ENCODE data around the gene CWH43. TPM values are rescaled to one million over a fixed set of nuclear protein-coding genes. Genes with fewer than 3 reads are reported as not detected.
"Not testable (repeated sequence)": the region's sequence is repeated elsewhere in the genome, so short reads cannot be mapped to it uniquely, and the experiment has no call there.

CWH43 gene
- total RNA-seq = not detected

DNA sequence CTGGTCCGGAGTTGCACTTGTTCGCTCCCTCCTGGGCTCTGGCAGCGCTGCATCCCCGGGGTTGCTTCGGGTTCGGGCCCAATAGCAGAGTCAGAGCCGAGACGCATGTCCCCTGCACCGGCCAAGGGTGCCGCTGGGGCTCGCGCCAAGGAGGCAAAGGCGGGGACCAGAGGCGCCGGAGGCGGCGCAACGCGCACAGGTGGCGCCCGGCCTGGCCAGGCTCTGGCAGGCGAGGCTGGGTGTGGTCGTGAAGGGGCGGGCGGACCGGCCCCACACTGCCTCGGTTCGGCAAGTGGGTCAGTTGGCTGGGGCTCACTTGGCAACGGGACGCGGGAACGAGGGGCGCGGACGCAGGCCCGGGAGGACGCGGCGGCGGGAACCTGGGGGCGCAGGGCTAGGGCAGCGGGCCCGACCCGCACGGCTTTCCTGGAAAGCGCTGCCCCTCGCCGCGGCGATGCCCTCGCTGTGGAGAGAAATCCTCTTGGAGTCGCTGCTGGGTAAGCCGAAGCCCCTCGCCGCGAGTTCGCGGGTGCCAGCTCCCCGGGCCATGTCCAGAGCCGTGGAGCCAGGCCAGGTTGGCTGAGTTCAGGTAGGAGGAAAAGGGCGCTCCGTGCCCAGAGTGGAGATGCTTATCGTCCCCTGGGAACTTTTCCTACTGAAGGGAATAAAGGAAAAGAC, at the start of gene CWH43:
Gene CWH43, plus strand, starts transcription at position 300 of the 678 bp plus-strand sequence. Its CDS starts 155 bp downstream, at position 455.
- no peak for DNase-seq (ENCODE audit: low spot score)
- intact Hi-C loops (cut with DNase I) = no loop called here
- ATAC-seq = no peak

DNA sequence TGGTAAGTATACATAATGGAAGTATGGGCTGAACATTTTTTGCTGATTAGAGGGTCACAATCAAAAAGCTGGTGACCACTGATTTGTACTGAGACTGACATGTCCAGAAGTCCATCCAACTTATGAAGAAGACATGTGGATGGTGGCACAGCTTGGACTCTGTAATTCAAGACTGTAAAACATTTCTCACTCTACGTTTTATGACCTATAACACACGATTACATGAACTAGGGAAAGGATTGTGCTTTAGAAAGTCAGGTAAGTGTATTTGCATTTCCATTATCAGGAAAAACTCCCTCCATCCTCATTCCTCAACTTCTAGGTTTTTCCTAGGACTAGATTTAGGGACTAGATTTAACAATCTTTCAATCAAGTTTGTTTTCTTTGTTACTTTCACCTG, 49.0 kb upstream of the CWH43 start:
- intact Hi-C loops (cut with DNase I) = no loop called here
- ATAC-seq (no peak), DNase-seq (ENCODE audit: low spot score) (no peak)

DNA sequence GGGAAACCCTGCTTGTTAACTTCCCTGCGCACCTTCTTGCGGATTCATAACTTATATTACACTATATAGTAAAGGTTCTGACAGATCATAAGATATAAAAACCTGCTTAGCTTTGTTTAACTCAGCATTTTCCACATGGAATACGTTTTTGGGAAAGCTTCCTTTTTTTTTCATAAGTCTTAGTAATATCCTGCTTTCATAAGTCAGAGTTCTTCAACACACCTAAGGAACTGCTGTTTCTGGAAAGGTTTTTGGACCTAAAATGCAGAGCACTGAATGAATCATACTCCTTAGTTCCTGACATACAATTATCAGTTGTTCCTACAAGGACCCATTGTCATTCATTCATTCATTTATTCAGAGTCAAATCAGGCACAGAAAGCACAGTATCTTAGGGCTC, 47.2 kb upstream of the CWH43 start:
- DNase-seq (ENCODE audit: low spot score) (no peak), ATAC-seq (no peak)
- intact Hi-C loops (cut with DNase I) = no loop called here

DNA sequence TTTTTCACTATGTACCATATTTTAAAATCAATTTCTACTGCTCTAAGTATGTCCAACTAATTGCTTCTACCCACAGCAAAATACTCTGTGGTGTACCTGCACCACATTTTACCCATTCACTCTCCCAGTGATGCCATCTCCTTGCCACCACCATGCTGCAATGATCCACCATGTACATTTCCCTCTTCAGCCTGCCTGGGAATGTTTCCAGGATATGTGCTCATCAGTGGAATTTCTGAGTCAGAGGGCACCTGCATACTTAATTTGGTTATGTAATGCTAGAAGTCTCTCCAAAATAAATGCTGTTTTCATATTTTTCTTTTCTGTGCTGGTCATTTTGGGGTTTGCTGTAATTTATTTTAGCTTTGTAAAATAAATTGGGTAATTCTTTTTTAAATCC, 46.3 kb upstream of the CWH43 start:
- intact Hi-C loops (cut with DNase I) = no loop called here
- no peak for ATAC-seq
- no peak for DNase-seq (ENCODE audit: low spot score)

DNA sequence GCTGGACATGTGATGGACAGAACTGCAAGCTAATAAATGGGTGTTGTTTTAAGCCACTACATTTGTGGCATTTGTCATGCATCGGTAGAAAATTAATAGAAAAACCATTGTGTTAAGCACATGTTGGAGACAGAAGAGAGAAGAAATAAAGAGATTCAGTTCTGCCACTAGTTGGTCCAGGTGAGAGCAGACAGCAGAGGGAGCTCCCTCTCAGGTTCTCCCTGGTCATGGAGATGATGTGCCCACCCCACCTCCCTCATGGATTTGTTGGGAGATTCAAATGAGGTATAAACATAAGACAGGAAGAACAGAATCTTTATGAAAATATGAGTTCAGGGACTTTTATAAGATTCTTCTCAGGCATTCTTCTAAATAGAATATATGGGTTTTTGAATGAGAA, 42.7 kb upstream of the CWH43 start:
- DNase-seq (ENCODE audit: low spot score) (no peak), ATAC-seq (no peak)
- intact Hi-C loops (cut with DNase I) = no loop called here

DNA sequence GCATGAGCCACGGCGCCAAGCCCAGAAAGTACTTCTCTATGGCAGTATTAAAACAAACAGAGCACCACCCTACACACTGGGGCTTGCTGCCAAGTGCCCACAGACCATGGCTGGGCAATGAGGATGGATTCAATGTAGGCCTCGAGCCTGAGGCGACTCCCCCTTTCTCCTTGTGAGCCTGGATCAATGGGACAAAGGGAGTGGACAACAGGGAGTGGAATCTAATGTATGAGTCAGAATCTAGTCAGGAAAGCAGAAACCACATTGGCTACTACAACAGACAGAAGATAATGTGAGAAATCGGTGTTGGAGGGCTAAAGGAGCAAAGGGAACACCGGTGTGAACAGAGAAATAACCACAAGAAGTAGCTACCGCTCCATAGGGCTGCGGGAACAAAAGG, 41.8 kb upstream of the CWH43 start:
- ATAC-seq = no peak
- DNase-seq (ENCODE audit: low spot score) = no peak
- intact Hi-C loops (cut with DNase I) = no loop called here

DNA sequence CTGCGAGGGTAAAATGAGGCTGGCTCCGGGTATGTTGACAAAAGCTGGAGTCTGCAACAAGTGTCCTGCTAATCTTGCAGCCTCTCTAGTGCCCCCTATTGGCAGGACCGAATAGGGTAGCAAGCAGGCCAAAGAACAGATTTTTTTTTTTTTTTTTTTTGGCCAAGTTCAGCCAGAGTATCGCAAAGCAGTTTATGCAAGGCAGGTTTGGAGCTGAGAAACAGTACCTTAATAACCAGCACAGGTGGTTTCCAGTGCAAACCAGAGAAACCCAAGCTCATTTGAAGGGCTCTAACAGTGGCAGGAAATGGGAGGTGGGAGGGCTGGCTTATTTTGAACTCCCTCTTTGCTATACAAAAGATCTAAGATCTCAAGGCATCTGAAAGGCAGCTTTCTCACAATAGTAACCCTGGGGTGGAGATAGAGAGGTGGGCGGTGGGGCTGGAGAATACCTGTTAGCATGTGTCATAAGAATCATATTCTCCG, 41.3 kb upstream of the CWH43 start:
- intact Hi-C loops (cut with DNase I) = no loop called here
- ATAC-seq = no peak
- DNase-seq (ENCODE audit: low spot score) = no peak

DNA sequence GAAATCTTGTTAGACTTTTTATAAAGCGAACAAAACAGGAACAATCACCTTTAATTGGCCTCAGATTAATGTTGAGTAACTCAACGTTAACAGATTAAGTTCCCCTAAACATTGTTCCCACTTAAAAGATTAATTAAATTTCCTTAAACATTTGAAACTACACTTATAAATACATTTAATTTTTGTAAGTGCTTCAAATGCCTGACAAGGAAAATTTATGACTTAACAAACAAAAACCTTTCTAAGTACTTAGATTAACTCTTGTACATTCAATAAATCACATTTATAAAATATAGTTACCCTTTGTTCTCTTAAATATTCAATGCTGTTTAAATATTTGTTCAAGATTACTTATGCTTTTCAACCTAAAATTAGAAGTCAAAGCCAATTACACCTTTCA, 40.1 kb upstream of the CWH43 start:
- intact Hi-C loops (cut with DNase I) = no loop called here
- no peak for DNase-seq (ENCODE audit: low spot score)
- ATAC-seq = no peak

DNA sequence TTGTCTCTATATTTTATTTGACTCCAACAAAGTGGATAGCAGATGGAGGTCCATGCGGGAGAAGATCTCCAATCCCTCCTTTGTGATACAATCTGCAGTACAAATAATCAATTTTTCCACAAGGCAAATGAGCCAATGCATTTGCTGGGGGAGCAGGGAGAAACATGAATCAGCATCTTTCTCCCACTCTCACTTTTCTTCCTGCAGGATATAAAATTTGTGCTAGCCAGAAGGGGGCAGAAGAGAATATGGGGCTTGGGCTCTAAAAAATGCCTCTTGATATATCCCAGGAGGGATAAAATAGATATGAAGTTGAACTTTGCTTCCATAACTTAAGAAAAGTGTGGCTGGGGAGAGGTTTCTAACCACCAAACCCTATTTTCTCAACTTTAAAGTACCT, 38.3 kb upstream of the CWH43 start:
- intact Hi-C loops (cut with DNase I) = no loop called here
- DNase-seq (ENCODE audit: low spot score) (no peak), ATAC-seq (no peak)

DNA sequence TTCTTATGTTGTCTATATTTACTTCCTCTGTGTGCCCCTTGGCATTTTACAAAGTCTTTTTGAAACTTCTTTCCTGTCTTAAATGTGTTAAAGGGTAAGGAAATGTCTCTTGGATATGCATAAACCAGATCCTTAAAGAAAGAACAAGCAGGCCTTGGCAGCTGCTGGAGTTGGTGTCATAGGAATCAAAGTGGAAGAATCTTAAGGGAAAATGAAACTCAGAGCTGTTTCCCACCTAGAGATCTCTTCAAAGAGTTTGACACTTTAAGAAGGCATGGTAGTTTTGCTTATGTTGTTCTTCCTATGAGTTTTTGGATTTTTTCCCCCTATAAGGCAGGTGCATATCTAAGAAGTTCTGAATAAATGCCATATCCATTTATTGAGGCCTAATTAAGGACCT, 37.0 kb upstream of the CWH43 start:
- intact Hi-C loops (cut with DNase I) = no loop called here

DNA sequence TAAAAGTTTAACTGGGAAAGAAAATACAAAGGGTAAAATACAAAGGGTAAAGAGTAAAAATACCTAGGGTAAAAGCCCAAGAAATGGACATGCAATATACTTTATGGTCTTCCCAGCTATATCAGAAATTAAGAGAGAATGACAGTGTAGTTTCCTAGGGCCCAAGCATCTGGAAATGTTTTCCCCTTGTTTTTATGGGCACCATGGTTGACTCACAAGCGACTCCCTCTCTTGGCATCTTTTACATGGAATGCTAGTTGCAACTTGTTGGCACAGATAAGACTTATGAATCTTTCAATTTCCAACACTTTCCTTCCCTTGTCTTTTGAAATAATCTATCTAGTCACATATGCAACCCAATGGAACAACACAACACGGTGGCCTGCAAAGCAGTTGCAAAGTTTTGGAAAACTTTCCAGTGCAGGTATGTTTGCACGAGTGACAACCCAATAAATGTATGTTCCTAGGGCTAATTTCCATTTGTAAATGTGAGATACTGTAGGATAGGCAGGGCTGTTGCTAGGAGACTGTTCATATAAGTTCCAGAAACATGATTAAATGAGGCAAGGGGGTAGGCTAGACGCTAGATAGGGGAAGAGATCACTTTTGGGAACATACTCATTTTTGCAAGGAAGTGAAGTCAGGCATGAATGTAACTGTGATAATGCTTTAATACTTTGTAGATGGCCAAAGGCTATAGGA, 36.4 kb upstream of the CWH43 start:
- ATAC-seq = no peak
- intact Hi-C loops (cut with DNase I) = no loop called here

More for the DNA sequence above, 37.0 kb upstream of the CWH43 start:
- no peak for ATAC-seq
- DNase-seq (ENCODE audit: low spot score) = no peak

DNA sequence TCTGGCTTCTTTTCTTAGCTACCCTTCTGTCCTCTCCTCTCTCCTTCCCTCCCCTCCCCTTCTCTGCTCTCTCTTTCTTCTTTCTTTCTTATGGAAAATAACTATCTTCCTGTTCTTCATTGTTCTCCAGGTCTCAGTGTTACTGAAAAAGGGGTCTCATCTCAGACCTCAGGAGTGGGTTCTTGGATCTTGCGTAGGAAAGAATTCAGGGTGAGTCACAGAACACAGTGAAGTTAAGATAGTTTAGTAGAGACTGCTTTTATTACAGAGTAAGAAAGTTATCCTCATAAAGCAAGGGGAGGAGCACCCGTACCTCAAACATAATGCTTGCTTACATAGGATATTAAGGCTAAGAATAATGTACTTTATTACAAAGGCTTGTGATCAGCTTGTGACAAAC, 31.8 kb upstream of the CWH43 start:
- ATAC-seq (no peak), DNase-seq (ENCODE audit: low spot score) (no peak)
- intact Hi-C loops (cut with DNase I) = no loop called here

More for the DNA sequence above, 36.4 kb upstream of the CWH43 start:
- DNase-seq (ENCODE audit: low spot score) = no peak

DNA sequence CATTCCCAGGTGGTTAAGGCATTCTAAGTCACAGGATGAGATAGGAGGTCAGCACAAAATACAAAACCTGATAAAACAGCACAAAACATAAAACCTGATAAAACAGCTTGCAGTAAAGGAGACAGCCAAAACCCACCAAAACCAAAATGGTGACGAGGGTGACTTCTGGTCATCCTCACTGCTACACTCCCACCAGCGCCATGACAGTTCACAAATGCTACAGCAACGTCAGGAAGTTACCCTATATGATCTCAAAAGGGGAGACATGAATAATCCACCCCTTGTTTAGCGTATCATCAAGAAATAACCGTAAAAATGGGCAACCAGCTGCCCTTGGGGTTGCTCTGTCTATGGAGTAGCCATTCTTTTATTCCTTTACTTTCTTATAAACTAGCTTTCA, 28.7 kb upstream of the CWH43 start:
- DNase-seq (ENCODE audit: low spot score); intact Hi-C loops (cut with DNase I); ATAC-seq: not testable (repeated sequence)

DNA sequence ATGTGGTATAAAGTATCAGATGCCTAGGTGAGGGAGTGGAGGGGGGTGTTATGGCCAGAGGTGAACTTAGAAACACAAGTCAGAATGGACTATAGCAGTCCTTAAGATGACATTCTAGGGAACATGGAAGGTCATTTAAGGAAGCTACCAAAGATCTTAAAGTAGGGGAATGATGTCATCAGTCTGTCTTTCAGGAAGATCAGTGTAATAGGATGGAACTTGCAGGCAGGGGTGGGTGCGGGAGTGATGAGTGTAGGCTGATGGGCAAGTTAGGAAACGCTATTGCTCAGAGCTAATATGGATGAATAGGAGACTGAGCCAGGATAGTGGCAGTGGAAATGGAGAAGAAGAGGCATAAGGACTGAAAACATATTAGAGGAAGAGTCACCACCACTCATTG, 27.5 kb upstream of the CWH43 start:
- ATAC-seq (no peak), DNase-seq (ENCODE audit: low spot score) (no peak)
- intact Hi-C loops (cut with DNase I) = no loop called here

DNA sequence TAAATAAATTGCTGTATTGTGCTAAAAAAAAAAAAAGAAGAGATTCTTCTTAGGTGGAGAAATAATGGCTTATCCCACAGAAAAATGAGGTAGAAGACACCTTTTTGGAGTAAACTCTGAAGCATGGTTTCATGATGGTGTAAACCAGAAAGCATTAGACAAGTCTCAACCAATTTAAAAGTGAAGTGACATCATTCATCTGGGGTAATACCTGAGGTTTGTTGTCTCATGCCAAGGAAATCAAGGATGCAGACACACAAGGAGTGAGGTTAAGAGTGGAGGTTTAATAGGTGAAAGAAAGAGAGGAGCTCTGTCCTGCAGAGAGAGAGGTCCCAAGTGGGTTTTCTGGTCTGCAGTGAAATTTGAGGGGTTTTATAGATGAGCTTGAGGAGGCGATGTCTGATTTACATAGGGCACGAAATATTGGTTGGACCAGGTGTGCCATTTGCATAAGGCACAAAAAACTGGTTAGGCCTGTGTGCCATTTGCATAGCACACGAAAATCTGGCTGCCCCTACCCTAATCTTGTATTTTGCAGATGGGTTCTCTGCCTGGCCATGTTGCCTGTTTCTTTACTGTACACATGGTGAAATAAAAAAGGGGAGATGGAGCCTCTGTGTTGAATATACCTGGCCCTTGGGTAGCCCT, 25.0 kb upstream of the CWH43 start:
- ATAC-seq (no peak), DNase-seq (ENCODE audit: low spot score) (no peak)
- intact Hi-C loops (cut with DNase I) = no loop called here

DNA sequence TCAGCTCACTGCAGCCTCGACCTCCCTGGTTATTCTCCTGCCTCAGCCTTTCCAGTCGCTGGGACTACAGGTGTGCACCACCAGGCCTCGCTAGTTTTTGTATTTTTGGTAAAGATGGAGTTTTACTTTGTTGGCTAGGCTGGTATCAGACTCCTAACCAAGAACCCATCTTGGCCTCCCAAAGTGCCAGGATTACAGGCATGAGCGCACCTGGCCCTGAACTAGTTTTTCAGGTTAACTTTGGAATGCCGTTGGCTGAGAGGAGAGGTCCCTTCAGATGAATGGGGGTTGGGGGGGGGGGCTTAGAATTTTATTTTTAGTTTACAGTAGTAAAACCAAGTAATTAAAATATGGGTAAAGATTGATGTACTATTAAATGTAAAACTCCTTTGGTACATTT, 23.4 kb upstream of the CWH43 start:
- DNase-seq (ENCODE audit: low spot score) (no peak), ATAC-seq (no peak)
- intact Hi-C loops (cut with DNase I) = no loop called here

DNA sequence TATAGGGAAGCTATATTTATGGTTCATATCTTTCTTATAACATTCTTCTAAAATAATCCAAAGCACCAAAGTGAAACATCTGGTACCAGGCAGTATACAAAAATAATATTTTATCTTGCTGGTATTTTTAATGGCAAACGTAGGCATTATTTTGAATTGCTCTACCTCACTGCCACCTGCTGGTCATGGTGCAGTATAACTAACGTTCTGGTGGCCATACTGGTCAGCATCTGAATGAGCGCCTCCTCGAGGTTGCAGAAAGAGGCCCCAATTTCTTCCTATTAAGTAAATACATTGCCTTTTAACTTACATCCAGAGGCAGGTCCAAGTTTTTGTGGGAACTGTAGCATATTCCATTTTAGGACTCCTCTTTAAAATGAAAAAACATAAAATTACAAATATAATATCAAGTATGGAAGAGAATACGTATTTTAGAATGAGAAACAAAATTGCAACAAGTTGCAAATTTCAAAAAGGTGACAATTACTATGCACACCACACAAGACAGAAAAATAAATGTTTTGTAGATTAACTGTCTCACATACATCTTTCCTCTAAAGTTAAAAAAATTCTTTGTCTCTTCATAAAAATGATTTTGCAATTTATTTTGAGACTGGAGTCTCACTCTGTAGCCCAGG, 22.9 kb upstream of the CWH43 start:
- intact Hi-C loops (cut with DNase I) = no loop called here
- ATAC-seq = peak; percentile 71
- DNase-seq (ENCODE audit: low spot score) = peak; percentile 73

DNA sequence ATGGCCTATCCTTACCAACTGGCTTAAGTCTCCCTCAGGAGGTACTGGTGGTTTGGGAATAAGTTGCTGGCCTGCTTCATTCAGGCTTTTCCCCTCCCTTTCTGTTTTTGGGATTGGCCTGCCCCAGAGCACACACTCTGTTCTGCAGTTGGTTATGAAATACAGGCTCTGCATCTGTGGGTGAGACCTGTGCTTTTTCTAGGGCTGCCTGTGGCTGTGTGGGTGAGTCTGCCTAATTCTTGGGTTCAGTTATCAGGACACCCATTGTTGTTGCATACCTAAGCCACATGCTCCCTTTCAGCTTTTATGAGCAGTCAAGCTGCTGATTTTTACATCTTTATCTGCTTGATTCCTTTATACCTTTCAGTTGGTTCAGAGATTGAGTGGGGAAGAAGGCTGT, 19.0 kb upstream of the CWH43 start:
- intact Hi-C loops (cut with DNase I) = no loop called here
- DNase-seq (ENCODE audit: low spot score) = no peak

DNA sequence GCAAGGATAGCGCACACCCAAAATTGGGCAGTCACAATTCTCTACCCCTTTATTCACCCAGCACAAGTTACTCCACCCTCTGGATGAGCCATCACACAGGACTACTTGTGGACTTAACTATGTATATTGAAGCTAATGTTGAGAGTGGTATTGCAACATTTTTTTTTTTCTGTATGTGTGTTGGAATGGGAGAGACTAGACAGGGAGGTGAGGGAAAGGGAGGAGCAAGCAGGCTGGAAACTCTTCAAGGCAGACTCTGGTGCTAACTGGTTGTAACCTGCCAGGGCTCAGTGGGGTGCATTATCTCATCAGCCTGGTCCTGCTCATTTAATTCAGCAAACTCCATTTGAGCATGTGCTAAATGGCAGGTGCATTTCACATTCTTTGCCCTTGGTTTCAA, 18.4 kb upstream of the CWH43 start:
- no peak for DNase-seq (ENCODE audit: low spot score)
- intact Hi-C loops (cut with DNase I) = loop anchor here (2.0 kb wide), 1 partner anchor 387 kb away; no protein-coding TSS in a partner anchor

More for the DNA sequence above, 19.0 kb upstream of the CWH43 start:
- ATAC-seq = no peak

DNA sequence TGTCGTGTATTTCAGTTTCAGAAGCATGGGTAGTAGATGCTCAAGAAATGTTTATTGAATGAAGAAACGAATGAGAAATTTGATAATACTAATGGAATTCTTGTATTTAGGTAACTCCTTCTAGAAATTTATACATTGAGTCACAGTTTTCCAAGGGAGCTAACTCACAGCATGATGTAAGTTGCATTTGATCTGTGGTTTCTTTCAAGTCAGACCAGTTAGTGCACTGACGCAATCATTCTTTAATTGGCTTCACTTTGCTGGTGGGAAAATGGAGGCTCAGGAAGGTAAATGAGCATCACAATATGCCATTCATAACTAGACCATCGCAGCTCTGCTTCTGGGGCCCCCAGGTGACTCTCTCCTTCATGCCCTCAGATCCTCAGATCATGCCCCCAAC, 17.3 kb upstream of the CWH43 start:
- DNase-seq (ENCODE audit: low spot score) (no peak), ATAC-seq (no peak)
- intact Hi-C loops (cut with DNase I) = loop anchor here (2.0 kb wide), 1 partner anchor 388 kb away; no protein-coding TSS in a partner anchor

More for the DNA sequence above, 18.4 kb upstream of the CWH43 start:
- no peak for ATAC-seq
